HG03045 (cell line): ENCODE data around the gene RAPGEF1.

ENCODE experiments used
- ATAC-seq: cut with Tn5 transposase; IDR thresholded peaks from one replicate; pipeline ENCODE4 v1.9.1; 2021; ENCODE audit warnings: mild to moderate bottlenecking, moderate library complexity; ENCODE audit not compliant: unreplicated experiment

The RAPGEF1 gene

GRCh38 chr9:131628459-131629225, 111.2 kb downstream of the RAPGEF1 start:
- ATAC-seq = no peak

GRCh38 chr9:131627648-131628458, 112.0 kb downstream of the RAPGEF1 start:
- no peak for ATAC-seq

- no peak for ATAC-seq
Measured at GRCh38 chr9:131627326-131627647, 112.6 kb downstream of the RAPGEF1 start.

GRCh38 chr9:131625790-131626670, 113.8 kb downstream of the RAPGEF1 start:
- ATAC-seq = no peak

GRCh38 chr9:131625508-131625787, 114.4 kb downstream of the RAPGEF1 start:
- ATAC-seq = no peak

- no peak for ATAC-seq
Measured at GRCh38 chr9:131624636-131625507, 115.0 kb downstream of the RAPGEF1 start.

- ATAC-seq = no peak
Measured at GRCh38 chr9:131623655-131624330, 116.1 kb downstream of the RAPGEF1 start.

- no peak for ATAC-seq
Measured at GRCh38 chr9:131622523-131622922, 117.4 kb downstream of the RAPGEF1 start.

- ATAC-seq = no peak
Measured at GRCh38 chr9:131621551-131622358, 118.1 kb downstream of the RAPGEF1 start.

GRCh38 chr9:131620764-131621520, 118.9 kb downstream of the RAPGEF1 start:
- no peak for ATAC-seq

GRCh38 chr9:131619680-131620079, 120.2 kb downstream of the RAPGEF1 start:
- ATAC-seq = no peak

GRCh38 chr9:131618785-131619184, 121.1 kb downstream of the RAPGEF1 start:
- no peak for ATAC-seq

GRCh38 chr9:131618071-131618479, 121.8 kb downstream of the RAPGEF1 start:
- ATAC-seq = no peak

- ATAC-seq = no peak
Measured at GRCh38 chr9:131617611-131618010, 122.3 kb downstream of the RAPGEF1 start.

- no peak for ATAC-seq
Measured at GRCh38 chr9:131616983-131617604, 122.8 kb downstream of the RAPGEF1 start.

- no peak for ATAC-seq
Measured at GRCh38 chr9:131614340-131614915, 125.4 kb downstream of the RAPGEF1 start.

- ATAC-seq = no peak
Measured at GRCh38 chr9:131613921-131614320, 126.0 kb downstream of the RAPGEF1 start.

GRCh38 chr9:131612851-131613250, 127.0 kb downstream of the RAPGEF1 start:
- ATAC-seq = no peak
